Activated gamma-delta T cell treated with Interleukin-2 at 50 U/mL for 16 hours (primary cell): ENCODE results near the gene FBLN7.

Experiments used
- DNase-seq: peaks from one replicate; pipeline ENCODE4 v3.0.0-alpha.2; 2020

FBLN7 gene

DNA sequence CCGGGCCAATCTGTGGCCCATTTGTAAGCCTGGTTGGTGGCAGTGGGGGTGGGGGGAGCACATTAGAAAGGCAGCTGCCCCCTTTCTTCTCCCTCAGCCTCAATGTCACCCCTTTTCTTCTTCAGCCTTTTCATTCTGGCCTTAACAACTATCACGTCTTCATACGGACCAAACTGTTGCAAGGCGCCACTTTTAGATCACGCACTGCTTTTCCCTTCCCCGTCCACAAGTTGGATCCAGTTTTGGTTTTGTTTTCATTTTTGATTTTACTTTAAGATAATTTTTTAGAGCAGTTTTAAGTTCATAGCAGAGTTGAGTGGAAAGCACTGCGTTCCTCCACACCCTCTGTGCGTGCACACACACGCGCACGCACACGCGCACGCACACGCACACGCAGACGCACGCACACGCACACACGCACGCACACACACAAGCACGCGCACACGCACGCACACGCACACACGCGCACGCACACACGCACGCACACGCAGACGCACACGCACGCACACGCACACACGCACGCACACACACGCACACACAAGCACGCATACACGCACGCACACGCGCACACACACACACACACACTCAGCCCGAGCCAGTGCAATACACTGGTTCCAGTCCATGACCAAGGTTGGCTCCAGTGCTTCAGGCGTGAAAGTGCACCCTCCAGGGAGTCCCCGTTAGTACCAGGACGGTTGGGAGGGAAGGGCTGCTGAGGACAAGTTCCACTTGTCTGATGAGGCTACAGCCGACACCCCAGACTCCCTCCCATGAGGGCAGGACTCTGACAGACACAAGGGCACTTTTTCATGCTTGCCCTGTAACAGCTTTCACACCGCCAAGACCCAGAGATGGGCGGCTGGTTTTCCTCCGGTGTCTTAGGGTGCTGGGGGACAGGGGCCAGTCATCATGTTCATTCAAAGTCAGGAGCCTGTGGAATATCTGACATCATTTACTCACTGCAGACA is 22.4 kb downstream of the FBLN7 start:
- no peak for DNase-seq

DNA sequence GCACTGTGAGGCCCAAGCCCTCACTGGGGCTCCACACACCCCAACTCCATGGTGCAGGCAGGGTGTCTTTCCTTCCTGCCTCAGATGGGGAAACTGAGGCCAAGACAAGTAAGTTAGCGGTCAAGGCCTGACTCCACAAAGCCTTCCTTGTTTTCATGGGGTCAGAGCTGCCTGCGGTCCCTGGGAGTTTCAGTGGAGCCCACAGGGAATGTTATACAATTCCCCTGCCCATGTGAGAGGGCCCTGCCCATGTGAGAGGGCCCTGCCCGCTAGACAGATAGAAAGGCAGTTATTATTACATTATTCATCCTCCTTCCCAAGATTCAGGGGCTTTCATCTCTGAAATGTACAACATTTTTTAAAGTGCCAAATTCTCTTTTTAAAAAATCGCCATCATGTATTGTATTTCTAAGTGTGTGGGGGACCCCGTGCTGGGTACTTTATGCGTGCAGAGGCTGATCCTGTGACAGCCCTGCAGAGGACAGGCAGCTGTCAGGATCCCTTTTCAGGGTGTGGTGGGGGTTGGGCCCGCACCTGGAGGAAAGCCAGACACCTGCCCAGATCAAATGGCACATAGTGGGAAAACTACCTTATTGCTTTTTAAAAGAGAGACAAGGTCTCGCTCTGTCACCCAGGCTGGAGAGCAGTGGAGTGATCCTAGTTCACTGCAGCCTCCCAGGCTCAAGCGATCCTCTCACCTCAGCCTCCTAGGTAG is 23.4 kb downstream of the FBLN7 start:
- DNase-seq = no peak

DNA sequence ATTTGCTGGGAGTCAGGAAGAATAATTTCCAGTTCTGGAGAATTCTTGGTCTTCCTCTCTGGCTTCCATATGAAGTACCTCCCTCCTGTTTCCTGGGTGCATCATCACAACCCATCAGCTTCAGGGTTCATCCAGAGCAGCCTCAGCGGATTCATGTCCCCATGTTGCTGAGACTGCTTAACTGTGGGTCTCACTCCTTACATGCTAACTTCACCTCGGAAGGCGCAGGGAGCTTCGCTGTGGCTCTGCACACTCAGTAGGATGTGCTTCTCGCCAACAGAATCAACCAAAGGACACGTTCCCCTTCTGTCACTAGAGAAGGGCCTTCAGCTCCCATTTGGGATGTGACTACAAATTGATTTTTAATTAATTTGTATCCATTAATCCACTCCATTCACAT is 24.2 kb downstream of the FBLN7 start:
- DNase-seq = no peak

DNA sequence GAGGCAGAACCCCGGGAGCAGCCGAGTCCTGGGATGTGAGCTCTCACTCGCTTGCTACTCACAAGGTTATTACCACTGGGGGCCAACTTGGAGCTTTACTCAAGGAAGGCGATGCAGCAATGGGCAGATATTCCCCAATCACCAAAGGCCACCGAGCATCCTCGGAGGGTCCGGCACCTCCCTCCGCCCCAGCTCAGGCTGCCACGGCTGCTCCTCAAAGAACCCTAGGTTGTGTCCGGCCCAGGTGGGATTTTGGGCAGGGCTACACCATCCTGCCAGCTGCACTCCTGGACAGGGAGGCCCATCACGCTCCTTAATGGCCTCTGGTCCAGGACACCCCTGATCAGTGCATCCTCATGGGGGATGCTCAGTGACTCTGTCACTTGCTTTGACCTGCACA is 24.8 kb downstream of the FBLN7 start:
- no peak for DNase-seq

DNA sequence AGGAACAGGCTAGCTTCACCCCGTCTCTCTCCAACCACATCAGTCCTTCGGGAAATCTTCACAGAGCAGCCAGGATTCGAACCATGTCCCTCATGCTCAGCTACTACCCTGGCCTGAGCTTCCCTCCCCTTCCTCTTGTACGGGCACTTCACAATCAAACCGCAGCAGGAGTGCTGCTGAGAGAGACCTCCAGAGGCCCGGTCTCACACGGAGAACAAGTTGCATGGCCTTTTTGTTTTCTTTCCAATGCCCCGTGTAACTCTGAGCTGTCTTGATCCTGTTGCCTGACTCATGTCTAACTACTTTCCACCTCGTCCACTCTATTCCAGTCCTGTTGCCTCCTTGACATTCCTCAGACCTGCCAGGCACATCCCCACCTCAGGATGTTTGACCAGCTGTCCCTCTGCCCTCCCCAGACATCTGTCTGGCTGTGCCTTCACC is 25.4 kb downstream of the FBLN7 start:
- no peak for DNase-seq

DNA sequence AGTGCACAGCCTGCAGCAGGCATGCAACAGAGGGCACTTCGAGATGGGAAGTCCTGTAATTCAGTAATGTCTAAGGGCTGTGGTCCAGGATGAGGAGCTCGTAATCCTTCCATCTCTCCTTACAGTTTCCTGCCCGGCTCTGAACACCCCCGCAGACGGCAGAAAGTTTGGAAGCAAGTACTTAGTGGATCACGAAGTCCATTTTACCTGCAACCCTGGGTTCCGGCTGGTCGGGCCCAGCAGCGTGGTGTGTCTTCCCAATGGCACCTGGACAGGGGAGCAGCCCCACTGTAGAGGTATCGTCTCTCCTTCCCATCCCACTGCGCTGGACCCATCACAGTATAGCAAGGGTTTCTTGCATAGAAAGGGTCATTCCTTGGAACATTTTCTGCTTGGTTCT is 26.7 kb downstream of the FBLN7 start:
- DNase-seq = no peak

DNA sequence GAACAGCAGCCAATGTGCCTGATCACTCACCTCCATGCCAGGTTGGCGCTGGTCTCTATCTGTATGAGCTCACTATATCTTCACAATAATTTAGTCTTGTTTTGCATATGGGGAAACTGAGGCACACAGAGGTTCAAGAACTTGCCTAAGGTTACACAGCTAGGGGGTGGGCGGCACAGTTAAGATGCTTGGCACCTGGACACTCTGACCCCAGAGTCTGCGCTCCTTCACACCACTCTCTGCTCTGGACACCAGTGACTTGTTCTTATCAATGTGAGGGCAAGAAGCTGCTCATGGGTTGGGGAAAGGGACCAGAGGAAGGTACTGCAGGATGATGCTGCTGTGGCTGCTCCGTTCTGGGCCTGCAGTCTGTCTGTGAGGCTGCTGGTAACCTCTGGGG is 27.1 kb downstream of the FBLN7 start:
- DNase-seq = no peak

DNA sequence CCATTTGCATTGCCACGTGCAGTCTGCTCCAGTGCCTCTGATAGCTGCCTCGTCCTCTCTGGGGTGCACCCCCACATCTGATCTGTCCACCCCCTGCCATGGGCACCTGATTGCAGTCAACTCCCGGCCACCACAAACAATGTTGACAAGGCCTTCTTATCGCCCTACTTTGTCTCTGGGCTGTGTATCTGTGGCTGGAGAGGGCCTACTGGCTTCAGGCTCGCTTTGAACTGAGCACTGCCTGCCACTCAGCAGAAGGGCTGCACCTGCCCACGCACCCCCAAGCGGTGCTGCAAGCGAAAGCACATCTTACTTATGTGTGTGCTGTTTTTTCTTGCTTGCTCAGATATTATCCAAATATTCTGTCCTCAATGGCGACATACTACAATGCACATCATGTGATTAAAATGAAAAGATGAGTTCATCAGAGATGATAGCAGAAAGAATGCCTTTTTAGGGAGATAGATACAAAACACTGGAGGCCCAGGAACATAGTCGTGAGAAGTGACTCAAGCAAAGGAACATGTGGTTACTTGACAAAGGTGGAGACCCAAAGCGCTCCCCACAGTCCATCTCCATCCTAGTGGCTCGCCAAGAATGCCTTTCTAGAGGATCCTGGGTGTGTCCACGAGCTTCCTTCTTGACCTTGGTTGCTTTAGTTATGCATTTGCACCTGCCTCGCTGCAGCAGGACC is 28.8 kb downstream of the FBLN7 start:
- DNase-seq = no peak

DNA sequence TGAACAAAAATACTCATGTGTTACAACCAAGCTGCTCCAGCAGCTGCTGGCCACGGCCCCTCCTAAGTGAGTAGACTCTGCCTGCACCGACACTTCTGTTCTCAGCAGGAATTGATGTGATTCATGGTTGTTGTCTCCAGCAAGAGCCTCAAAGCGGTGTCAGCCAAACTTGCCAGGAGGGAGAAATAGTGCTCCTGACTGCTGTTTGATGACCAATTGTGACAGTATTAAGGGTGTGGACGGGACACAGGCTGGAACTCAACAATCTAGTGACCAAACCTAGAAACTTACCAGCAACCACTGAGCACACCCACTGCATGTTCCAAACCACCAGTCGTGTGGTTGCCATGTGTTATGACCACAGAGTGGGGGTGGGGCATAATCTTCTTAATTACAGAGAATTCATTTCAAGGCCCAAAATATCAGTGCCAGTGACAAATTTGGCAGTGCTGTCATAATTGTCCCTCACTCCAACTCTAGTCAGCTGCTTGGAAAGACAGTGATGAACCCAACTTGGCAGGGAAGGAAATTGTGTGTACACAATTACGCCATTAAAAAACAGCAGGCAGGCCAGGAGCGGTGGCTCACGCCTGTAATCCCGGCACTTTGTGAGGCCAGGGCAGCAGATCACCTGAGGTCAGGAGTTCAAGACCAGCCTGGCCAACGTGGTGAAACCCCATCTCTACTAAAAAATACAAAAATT is 30.4 kb downstream of the FBLN7 start:
- DNase-seq = no peak

DNA sequence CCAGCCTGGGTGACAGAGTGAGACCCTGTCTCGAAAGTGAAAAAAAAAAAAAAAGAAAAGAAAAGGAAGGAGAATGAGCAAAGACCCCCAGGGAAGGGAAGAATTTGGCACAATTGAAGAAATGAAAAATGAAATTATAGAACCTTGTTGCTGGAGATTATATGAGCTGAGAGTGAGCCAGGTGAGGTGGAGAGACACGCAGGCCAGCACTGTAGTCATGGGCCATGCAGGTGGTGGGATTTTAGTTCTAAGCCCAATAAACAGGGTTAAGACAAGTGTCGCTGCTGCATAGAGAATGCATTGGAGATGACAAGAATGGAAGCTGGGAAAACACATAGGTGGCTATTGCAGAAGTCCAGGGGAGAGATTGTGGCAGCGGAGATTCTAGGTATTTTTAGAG is 32.3 kb downstream of the FBLN7 start:
- DNase-seq = no peak

DNA sequence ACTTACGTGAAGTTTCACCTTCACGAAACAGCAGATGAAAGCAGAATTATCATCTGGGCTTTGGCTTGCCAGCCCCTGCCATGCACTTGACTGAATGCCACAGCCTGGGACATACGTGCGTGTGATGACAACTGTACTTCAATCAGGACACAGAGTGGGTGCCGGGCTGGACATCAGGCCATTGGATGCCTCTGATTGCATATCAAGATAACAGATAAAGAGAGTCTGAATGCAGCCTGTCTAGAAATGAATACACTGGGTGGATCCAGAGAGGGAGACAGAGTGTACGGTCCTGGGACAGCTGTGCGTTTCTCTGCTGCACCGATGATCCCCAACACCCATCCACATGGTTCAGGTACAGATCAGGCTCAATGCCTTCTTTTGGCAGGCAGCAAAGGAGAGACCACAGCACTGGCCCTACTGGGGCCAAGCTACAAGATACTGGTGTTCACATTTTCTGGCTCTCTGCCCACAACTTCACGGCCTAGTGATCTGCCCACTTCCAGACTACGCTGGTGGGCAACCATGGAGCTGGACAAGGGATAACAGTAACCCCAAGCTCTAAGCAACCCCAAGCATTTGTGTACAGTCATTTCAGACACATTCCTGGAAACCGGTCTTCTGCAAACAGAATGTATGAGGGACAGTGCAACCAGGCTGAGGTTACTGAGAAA is 35.6 kb downstream of the FBLN7 start:
- DNase-seq = no peak

DNA sequence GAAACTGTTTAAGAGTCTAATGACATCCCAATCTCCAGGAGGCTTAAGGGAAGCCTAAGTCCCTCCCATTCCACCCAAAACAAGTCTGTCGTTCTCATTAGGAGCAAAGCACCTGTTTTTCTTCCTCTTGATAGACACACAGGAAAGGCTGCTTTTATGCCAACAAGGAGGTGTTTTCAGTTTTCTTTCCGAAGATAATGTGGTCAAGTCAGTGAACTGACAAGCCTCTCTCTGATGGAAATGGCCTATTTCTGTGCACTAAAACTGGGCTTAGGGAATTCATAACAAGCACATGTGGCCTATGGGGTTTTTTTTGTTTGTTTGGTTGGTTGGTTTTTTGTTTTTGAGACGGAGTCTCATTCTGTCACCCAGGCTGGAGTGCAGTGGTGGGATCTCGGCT is 36.2 kb downstream of the FBLN7 start:
- no peak for DNase-seq

DNA sequence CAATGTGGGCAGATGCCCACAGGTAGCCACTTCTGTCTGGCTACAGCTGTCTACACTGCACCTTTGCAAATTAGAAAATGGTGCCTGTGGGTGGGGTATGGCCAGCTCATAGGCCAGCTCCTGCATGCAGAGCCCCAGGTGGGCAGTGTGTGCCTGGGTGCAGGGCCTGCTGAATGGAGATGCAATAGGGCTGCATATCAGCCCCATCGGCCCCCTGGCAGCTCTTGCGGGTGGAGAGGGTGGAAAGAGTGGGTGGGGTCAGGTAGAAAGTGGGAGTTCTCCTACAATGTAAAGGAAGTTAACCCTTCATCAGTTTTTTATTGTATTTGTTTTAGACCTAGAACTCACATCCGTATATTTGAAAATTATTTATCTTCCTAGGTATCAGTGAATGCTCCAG is 37.1 kb downstream of the FBLN7 start:
- DNase-seq = no peak

DNA sequence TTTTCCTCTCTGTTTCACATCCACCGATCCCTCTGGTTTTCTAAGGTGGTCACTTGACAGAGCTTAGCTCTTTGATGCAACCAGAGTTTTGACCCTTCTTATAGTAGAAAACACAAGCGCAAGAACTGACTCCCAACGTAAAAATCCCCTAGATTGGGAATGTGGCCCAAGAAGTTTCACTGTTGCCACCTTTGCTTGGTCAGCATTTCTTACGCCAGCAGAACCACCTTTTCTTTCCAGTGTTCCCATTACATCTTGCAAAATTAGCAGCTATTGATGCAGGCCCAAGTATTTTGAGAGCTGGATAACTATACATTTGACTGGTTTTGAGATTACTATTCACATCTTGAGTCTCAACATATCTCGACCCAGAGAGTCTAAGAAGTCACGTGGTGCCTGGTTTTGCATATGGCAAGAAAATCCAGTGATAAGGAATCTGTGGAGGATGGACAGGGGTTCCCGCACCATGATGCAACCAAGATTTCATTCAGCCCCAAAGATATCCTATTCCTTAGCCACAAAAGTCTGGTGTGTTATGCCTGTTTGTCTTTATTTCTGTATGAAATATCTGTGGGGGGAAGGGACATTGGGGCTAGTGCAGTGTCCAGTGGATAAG is 37.9 kb downstream of the FBLN7 start:
- no peak for DNase-seq

DNA sequence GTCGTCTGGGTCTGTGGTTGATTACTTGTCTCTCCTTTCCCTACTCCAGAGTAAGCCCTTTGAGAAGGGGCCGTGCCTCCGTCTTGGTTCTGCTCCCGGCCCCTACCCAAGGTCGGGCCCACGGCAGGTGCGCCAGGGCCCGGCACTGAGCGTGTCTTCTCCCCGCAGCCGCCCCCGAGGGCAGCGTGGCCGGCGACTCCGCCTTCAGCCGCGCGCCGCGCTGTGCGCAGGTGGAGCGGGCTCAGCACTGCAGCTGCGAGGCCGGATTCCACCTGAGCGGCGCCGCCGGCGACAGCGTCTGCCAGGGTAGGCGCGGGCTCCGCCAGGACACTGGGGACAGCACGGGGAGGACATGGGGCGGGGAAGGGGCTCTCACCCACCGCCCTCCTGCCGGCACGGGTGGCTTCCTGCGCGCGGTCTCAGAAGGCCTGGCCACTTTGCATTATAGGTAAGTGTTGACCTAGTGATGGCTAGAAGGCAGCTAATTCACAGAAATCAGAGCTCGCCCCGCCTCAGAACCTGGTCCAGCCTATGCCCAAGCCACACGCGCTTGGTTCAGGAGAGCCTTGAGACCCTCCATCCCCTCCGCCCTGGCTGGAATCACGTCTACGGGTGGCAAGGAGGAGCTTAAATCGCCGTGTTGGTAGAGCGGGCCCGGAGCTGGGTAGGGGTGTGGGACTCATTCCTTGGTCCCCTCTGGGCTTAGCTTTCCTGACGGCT is 43.5 kb downstream of the FBLN7 start:
- DNase-seq = peak; percentile 35

DNA sequence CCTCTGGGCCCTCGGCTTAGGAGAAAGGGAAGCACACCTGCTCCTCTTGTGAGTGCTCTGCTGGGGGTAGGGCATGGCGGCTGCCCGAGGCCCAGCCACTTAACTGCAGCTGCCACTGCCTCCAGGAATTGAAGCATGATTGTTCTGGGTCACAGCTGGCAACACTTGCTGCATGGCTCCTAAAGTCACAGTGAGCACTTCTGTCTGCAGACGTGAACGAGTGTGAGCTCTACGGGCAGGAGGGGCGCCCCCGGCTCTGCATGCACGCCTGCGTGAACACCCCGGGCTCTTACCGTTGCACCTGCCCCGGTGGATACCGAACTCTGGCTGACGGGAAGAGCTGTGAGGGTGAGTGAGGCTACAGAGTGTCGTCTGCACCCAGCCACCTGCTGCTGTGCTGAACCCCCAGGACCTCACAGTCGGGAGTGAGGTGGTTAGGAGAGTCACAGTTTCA is 44.4 kb downstream of the FBLN7 start:
- DNase-seq = no peak

DNA sequence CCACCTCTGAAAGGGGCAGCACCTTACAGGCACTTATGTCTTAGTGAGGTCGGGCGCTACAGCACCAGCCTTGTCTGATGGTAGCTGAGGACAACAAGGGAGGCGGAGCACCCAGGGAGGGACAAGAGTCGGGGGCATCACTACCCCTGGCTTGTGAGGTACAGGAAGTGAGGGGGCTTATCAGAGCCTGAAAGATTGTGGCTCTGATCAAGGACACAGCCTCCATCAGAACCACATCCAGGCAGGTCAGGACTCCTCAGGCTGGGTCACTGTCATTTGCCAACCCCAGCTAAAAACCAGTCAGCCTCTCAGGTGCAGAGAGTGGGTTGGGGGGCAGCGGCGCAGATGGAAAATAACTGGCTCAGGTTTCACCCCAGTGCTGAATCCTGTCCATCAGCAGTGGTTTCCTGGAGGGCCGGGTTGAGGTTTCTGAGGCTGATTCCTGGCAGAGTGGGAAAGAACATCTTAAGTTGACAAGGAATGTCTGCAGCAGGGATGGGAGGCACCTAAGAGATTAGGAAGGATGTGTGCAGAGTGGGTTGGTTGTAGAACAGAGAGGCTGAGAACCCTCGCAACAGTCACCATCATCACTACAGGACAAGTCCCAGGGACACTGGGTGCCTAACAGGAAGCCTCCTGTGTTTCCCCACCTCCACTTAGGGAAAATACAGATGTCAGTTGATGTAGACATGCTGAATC is 45.3 kb downstream of the FBLN7 start:
- no peak for DNase-seq

DNA sequence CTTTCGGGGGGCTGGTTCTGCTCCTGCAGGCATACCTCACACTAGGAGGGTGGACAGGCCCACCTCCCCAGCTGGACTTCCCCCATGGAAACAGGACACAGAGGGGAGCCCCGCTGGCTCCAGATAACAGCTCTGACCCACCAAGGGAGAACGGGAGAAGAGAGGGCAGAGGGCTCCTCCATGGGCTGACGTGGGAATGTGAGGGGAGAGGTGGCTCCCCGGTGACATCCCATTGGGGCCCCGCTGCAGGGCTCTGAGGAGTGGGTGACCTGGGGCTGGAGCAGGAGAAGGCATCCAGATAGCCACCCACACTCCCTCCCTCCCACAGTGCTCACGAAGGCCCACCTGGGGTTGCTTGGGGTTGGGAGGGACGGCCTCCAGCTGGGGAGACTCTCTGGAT is 45.9 kb downstream of the FBLN7 start:
- DNase-seq = no peak

DNA sequence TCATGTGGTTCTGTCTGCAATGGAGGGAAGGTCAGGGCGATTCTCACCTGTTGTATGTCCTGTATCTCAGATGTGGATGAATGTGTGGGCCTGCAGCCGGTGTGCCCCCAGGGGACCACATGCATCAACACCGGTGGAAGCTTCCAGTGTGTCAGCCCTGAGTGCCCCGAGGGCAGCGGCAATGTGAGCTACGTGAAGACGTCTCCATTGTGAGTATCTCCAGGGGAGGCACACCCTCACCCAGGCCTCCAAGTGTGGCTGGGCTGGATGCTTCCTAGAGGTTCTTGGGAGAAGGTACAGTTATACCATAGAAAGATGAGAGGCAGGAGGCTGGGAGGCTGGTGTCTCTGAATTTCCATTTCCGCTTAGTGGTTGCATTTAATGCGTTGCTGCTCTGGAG is 46.9 kb downstream of the FBLN7 start:
- no peak for DNase-seq

DNA sequence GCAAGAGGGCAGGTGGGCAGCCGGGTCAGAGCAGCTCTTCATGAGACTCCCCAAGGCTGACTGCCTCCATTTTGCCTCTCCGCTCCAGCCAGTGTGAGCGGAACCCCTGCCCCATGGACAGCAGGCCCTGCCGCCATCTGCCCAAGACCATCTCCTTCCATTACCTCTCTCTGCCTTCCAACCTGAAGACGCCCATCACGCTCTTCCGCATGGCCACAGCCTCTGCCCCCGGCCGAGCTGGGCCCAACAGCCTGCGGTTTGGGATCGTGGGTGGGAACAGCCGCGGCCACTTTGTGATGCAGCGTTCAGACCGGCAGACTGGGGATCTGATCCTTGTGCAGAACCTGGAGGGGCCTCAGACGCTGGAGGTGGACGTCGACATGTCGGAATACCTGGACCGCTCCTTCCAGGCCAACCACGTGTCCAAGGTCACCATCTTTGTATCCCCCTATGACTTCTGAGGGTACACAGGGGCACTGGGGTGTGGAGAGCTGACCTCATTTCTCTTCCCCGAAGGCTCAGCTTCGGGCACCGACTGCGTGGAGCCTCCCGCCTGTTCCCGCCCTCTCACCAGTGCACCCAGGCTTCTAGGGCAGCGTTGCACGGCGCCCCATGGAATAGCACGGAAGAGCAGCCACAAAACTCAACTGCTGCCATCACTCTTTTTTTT is 49.0 kb downstream of the FBLN7 start:
- DNase-seq = no peak
